ENCODE measurements around the gene SEPTIN12.

The SEPTIN12 gene

DNA sequence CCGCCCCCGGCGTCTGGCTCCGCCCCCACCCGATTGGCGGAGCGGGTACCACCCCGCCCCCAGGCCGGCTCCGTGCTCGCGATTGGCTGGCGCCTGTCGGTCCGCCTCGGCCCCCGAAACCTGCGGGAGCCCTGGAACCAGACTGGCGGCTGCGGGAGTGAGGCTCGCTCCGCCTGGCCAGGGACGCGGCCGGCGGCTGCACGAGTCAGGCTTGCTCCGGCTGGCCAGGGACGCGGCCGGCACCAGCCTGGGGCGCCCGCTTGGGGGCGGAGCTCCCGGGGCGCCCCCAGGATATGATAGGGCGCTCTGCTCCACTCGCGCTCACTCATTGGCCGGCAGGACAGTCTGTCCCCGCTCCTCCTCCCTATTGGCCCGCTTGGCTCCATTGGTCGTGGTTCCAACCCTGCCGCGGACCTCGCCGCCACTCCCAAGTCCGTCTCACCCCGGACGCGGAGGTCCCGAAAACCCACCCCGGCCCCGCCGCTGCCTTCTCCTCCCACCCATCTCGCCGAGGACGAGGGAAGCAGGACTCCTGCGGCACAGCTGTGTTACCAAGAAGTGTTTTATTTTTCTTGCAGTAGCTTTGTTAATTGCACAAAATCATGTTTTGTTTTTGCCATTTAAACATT is 14.6 kb upstream of the SEPTIN12 start:
- 0% methylated on average over 59 of the region's 59 CpGs for WGBS, 2 experiments
- Histone ChIP-seq H3K27me3 (ENCODE audit: control insufficient read depth, insufficient read depth, low read length, poor library complexity, severe bottlenecking) (no peaks in the 10 kb centered on the region), H3K4me1 (ENCODE audit: control insufficient read depth, insufficient read depth, low read length) (peaks cover 13% of the 10 kb centered on the region), H3K9me3 (ENCODE audit: control insufficient read depth, low read length) (no peaks in the 10 kb centered on the region), H3K27ac (ENCODE audit: insufficient read depth, low read depth, low read length, poor library complexity, severe bottlenecking) (peak overlapping the region; percentile 93), H3K4me3 (ENCODE audit: insufficient read depth, low read depth, low read length) (peak overlapping the region; percentile 79), H3K36me3 (ENCODE audit: control insufficient read depth, insufficient read depth, low read length) (peaks cover 22% of the 10 kb centered on the region)

DNA sequence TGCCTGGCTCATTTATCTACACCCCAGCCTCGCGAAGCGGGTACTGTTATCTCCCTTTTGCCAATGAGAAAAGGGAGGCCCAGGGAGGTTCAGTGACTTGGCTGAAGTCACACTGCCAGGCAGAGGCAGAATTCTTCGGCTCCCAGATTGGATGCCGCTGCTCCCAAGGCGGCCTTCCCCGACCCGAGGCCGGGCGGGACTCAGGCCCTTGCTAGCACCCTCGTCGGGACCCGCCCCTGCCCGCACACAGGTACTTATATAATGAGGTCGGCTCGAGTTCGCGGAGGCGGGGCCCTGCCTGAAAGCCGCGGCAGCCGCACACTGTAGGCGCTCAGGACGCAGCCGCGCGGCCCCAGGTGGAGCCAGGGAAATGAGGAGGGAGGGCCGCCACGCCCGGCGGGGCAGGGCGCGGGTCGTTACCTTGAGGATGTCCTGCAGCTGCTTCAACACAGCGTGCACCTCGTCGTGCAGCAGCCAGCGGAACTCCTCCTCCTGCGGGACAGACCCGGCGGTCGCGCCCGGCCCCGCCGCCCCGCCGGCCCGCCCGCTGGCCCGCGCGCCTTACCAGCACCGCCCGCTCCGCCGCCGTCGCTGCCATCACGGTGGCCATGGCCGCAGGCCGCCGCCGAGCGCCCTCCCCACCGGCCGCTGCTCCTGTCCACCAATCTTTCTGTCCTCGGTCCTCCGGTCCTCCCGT is 14.0 kb upstream of the SEPTIN12 start, which contains the start of gene ROGDI:
ROGDI (minus strand) TSS at position 672 of the 697 bp plus-strand sequence; CDS start at position 610, 62 bp downstream.
- peak within 1 kb of the TSS; percentile 79 for H3K4me3 ChIP-seq (ENCODE audit: insufficient read depth, low read depth, low read length)
- no peaks in the 10 kb centered on the region for H3K9me3 ChIP-seq (ENCODE audit: control insufficient read depth, low read length)
- 0% methylated on average over 70 of the region's 70 CpGs for WGBS, 2 experiments
- H3K4me1 ChIP-seq (ENCODE audit: control insufficient read depth, insufficient read depth, low read length) = peaks cover 13% of the 10 kb centered on the region
- peak within 1 kb of the TSS; percentile 93 for H3K27ac ChIP-seq (ENCODE audit: insufficient read depth, low read depth, low read length, poor library complexity, severe bottlenecking)
- no peaks in the 10 kb centered on the region for H3K27me3 ChIP-seq (ENCODE audit: control insufficient read depth, insufficient read depth, low read length, poor library complexity, severe bottlenecking)
- peaks cover 15% of the 10 kb centered on the region for H3K36me3 ChIP-seq (ENCODE audit: control insufficient read depth, insufficient read depth, low read length)

GRCh38 chr16:4801051-4801961 is 13.2 kb upstream of the SEPTIN12 start:
- WGBS, 2 experiments = 49 to 52% methylated on average over 29 of the region's 29 CpGs
- H3K9me3 ChIP-seq (ENCODE audit: control insufficient read depth, low read length) = no peaks in the 10 kb centered on the region
- H3K27ac ChIP-seq (ENCODE audit: insufficient read depth, low read depth, low read length, poor library complexity, severe bottlenecking) = no peak overlapping the region
- H3K27me3 ChIP-seq (ENCODE audit: control insufficient read depth, insufficient read depth, low read length, poor library complexity, severe bottlenecking) = no peaks in the 10 kb centered on the region
- peaks cover 11% of the 10 kb centered on the region for H3K36me3 ChIP-seq (ENCODE audit: control insufficient read depth, insufficient read depth, low read length)
- peaks cover 13% of the 10 kb centered on the region for H3K4me1 ChIP-seq (ENCODE audit: control insufficient read depth, insufficient read depth, low read length)
- H3K4me3 ChIP-seq (ENCODE audit: insufficient read depth, low read depth, low read length) = peak overlapping the region; percentile 79

DNA sequence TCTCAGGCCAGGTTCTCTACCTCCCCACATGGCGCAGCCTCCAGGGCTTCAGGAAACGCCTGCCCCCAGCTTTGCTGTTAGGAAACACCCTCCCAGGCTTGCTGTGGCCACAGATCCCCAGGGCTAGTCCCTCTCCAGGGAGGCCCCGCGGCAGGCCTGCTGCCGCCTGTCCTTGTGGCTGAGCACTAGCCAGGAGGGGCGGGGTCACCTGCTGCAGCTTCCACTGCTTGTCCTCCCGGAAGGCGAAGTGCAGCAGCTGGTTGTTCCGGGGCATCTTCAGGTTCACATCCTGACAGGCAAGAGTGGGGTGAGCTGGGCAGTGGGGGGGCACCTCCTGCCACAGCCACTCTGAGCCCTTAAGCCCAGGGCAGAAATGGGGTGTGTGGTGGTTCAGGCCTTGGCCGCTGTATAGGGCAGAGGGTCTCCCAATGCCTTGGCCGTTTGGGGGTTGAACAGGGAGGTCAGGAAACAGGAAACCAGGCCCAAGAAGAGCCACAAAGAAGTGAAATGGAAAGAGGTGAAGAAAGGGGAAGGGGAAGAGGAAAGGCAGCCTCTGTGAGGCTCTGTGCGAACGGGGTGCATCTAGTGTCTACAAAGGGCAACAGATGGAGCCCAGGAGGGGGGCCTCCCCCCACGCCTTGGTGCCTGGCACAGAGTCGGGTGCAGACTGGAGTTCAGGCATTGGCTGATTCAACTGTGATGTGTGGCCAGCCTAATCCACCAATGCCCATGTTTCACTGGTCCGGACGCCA is 12.3 kb upstream of the SEPTIN12 start:
- H3K4me1 ChIP-seq (ENCODE audit: control insufficient read depth, insufficient read depth, low read length) = peaks cover 13% of the 10 kb centered on the region
- no peak overlapping the region for H3K4me3 ChIP-seq (ENCODE audit: insufficient read depth, low read depth, low read length)
- peaks cover 9% of the 10 kb centered on the region for H3K36me3 ChIP-seq (ENCODE audit: control insufficient read depth, insufficient read depth, low read length)
- no peaks in the 10 kb centered on the region for H3K27me3 ChIP-seq (ENCODE audit: control insufficient read depth, insufficient read depth, low read length, poor library complexity, severe bottlenecking)
- H3K27ac ChIP-seq (ENCODE audit: insufficient read depth, low read depth, low read length, poor library complexity, severe bottlenecking) = no peak overlapping the region
- H3K9me3 ChIP-seq (ENCODE audit: control insufficient read depth, low read length) = no peaks in the 10 kb centered on the region
- 93 to 94% methylated on average over 17 of the region's 17 CpGs for WGBS, 2 experiments

- 95 to 96% methylated on average over 19 of the region's 19 CpGs for WGBS, 2 experiments
- no peaks in the 10 kb centered on the region for H3K9me3 ChIP-seq (ENCODE audit: control insufficient read depth, low read length)
- peaks cover 7% of the 10 kb centered on the region for H3K36me3 ChIP-seq (ENCODE audit: control insufficient read depth, insufficient read depth, low read length)
- peaks cover 12% of the 10 kb centered on the region for H3K4me1 ChIP-seq (ENCODE audit: control insufficient read depth, insufficient read depth, low read length)
- H3K27me3 ChIP-seq (ENCODE audit: control insufficient read depth, insufficient read depth, low read length, poor library complexity, severe bottlenecking) = no peaks in the 10 kb centered on the region
- no peak overlapping the region for H3K4me3 ChIP-seq (ENCODE audit: insufficient read depth, low read depth, low read length)
- no peak overlapping the region for H3K27ac ChIP-seq (ENCODE audit: insufficient read depth, low read depth, low read length, poor library complexity, severe bottlenecking)
Measured at GRCh38 chr16:4799171-4799855, 11.2 kb upstream of the SEPTIN12 start.

GRCh38 chr16:4798456-4798855 is 10.3 kb upstream of the SEPTIN12 start:
- Histone ChIP-seq H3K4me1 (ENCODE audit: control insufficient read depth, insufficient read depth, low read length) (peaks cover 3% of the 10 kb centered on the region), H3K27ac (ENCODE audit: insufficient read depth, low read depth, low read length, poor library complexity, severe bottlenecking) (no peak overlapping the region), H3K9me3 (ENCODE audit: control insufficient read depth, low read length) (no peaks in the 10 kb centered on the region), H3K36me3 (ENCODE audit: control insufficient read depth, insufficient read depth, low read length) (peaks cover 5% of the 10 kb centered on the region), H3K4me3 (ENCODE audit: insufficient read depth, low read depth, low read length) (no peak overlapping the region), H3K27me3 (ENCODE audit: control insufficient read depth, insufficient read depth, low read length, poor library complexity, severe bottlenecking) (no peaks in the 10 kb centered on the region)
- 90 to 93% methylated on average over 16 of the region's 16 CpGs for WGBS, 2 experiments

DNA sequence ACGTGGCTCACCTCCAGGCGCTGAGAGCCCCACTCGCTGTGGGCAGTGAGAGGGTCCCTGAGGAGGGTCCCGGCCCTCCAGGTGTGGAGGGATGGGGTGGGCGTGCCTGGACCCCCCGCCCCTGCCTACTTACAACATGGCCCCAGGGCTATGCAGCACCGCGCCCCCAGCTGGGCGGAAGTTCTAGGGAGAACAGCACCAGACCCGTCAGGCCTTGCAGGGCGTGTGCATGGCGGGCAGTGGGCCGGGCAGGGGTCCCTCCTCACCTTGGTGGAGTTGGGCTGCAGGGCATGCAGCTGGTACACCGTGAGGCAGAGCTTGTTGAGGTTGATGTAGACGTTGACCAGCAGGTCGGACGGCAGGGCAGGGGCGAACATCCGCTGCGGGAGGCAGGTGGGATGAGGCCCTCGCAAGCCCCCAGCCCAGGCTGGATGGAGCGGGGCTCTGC is 9.7 kb upstream of the SEPTIN12 start:
- no peaks in the 10 kb centered on the region for H3K4me1 ChIP-seq (ENCODE audit: control insufficient read depth, insufficient read depth, low read length)
- no peaks in the 10 kb centered on the region for H3K27me3 ChIP-seq (ENCODE audit: control insufficient read depth, insufficient read depth, low read length, poor library complexity, severe bottlenecking)
- no peak overlapping the region for H3K4me3 ChIP-seq (ENCODE audit: insufficient read depth, low read depth, low read length)
- H3K27ac ChIP-seq (ENCODE audit: insufficient read depth, low read depth, low read length, poor library complexity, severe bottlenecking) = no peak overlapping the region
- WGBS, 2 experiments = 95 to 96% methylated on average over 22 of the region's 22 CpGs
- no peaks in the 10 kb centered on the region for H3K9me3 ChIP-seq (ENCODE audit: control insufficient read depth, low read length)
- peaks cover 5% of the 10 kb centered on the region for H3K36me3 ChIP-seq (ENCODE audit: control insufficient read depth, insufficient read depth, low read length)

DNA sequence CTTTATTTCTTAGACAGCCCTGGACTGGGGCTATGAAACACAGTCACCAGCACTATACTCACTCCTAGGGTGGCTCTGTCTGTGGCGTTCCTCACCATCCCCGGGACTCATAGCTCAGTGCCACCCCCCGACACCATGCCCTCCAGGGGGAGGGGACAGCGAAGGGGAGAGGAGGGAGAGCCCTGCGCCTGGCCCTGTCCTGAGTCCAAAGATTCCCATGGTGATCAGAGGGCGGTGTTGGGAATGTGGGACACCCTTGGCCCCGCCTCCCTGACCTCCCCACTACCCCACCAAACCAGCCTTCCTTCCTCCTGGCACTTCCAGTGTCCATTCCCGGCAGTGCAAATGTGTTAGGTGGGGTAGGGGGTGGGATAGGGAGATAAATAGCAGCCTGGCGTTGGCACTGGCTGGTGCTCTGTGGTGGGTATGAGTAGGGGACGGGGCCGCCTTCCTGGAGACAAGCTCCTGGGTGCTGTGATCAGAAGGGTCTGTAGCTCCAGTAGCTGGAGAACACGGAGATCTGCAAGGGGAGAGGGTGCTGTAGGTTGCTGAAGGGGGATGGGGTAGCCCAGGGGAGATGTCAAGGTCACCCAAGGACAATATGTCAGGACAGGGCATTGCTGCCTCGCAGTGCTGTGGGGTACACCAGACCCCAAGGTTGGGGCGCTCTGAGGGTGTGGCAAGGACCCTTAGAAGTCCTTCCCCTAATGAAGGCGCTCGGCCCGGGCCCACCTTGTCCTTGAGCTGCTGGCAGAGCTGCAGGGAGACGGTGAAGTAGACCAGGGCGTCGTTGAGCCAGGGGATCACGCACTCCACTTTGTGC is 9.0 kb upstream of the SEPTIN12 start:
- no peak overlapping the region for H3K4me3 ChIP-seq (ENCODE audit: insufficient read depth, low read depth, low read length)
- 91 to 94% methylated on average over 19 to 21 of the region's 21 CpGs for WGBS, 2 experiments
- no peak overlapping the region for H3K27ac ChIP-seq (ENCODE audit: insufficient read depth, low read depth, low read length, poor library complexity, severe bottlenecking)
- no peaks in the 10 kb centered on the region for H3K4me1 ChIP-seq (ENCODE audit: control insufficient read depth, insufficient read depth, low read length)
- H3K27me3 ChIP-seq (ENCODE audit: control insufficient read depth, insufficient read depth, low read length, poor library complexity, severe bottlenecking) = no peaks in the 10 kb centered on the region
- peaks cover 5% of the 10 kb centered on the region for H3K36me3 ChIP-seq (ENCODE audit: control insufficient read depth, insufficient read depth, low read length)
- H3K9me3 ChIP-seq (ENCODE audit: control insufficient read depth, low read length) = no peaks in the 10 kb centered on the region
